ENCODE data around the gene SRBD1. TPM values are rescaled to one million over a fixed set of nuclear protein-coding genes. Genes with fewer than 3 reads are reported as not detected.

The SRBD1 gene
- total and polyA plus RNA-seq, 2 of the 8 experiments (the other 6 are each of a cell fraction or from before 2014, with no cell fraction given): 4.6 to 20.0 TPM

DNA sequence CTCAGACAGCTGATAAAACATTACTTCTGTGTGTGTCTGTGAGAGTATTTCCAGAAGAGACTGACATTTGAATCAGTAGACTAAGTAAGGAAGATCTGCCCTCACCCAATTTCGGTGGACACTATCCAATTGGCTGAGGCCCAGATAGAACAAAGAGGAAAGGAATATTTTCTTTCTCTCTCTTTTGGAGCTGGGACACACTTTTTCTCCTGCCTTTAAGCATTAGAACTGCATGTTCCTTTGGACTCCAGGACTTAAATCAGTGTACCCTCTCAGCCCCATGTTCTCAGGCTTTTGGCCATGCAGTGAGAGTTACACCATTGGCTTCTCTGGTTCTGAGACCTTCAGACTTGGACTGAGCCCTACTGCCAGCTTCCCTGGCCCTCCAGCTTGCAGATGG is 3.3 kb upstream of the SRBD1 start:
- Histone ChIP-seq H3K27me3 (replicated peaks in 1 of 4; ENCODE audit: control insufficient read depth in 3 of 4, extremely low read depth in 1 of 4, insufficient read depth in 3 of 4, low read length in 3 of 4) (no peaks in the 10 kb centered on the region), H3K79me1 (ENCODE audit: low read depth, low read length) (no peaks in the 10 kb centered on the region; the same call in 1 of the 2 replicates), H3K9me3 (ENCODE audit: insufficient read depth in 2 of 2, low read depth in 1 of 2, low read length in 1 of 2) (no peaks in the 10 kb centered on the region), H3K14ac (ENCODE audit: insufficient read length) (no peak overlapping the region), H3K4me3 (ENCODE audit: extremely low read depth in 1 of 4, insufficient read depth in 2 of 4, low read depth in 3 of 4, low read length in 4 of 4) (no peak overlapping the region), H2BK120ac (replicated peaks; ENCODE audit: low read depth, low read length) (no peak overlapping the region), H2BK12ac (ENCODE audit: low read depth, low read length) (peak overlapping the region; percentile 41; the same call in 1 of the 2 replicates), H2AK5ac (ENCODE audit: low read depth, low read length) (no peak overlapping the region), H4K91ac (replicated peaks; ENCODE audit: insufficient read length, low read length) (no peak overlapping the region), H4K20me1 (replicated peaks in 1 of 2; ENCODE audit: control insufficient read depth in 1 of 2, insufficient read depth in 2 of 2, low read length in 2 of 2) (no peaks in the 10 kb centered on the region), H2BK5ac (ENCODE audit: low read depth, low read length) (no peak overlapping the region), H2BK20ac (ENCODE audit: low read length) (no peak overlapping the region), H3K23me2 (ENCODE audit: low read depth, low read length) (no peaks in the 10 kb centered on the region), H3K9ac (replicated peaks in 1 of 4; ENCODE audit: extremely low read depth in 1 of 4, low read depth in 3 of 4, low read length in 3 of 4) (no peak overlapping the region), H3K79me2 (ENCODE audit: control insufficient read depth in 1 of 2, insufficient read depth in 2 of 2, low read length in 2 of 2) (peaks cover 0 to 11% of the 10 kb centered on the region in 2 experiments; a peak in 2 of 4 replicates), H3K4ac (replicated peaks; ENCODE audit: insufficient read length, low read depth, low read length) (no peak overlapping the region), H4K8ac (ENCODE audit: extremely low read depth, insufficient read depth, low read length) (no peak overlapping the region), H3K36me3 (ENCODE audit: control insufficient read depth in 2 of 4, insufficient read depth in 4 of 4, low read length in 3 of 4) (no peaks in the 10 kb centered on the region), H2BK15ac (ENCODE audit: low read length) (no peak overlapping the region), H3K18ac (ENCODE audit: extremely low read depth, low read length) (no peak overlapping the region), H2AFZ (ENCODE audit: low read length) (no peak overlapping the region), H3K23ac (ENCODE audit: insufficient read length) (no peak overlapping the region), H3K4me2 (ENCODE audit: insufficient read depth in 1 of 2, low read depth in 2 of 2, low read length in 2 of 2) (no peak overlapping the region), H3K4me1 (replicated peaks in 1 of 4; ENCODE audit: control insufficient read depth in 3 of 4, insufficient read depth in 4 of 4, low read length in 3 of 4) (peaks cover 0 to 3% (median 0%) of the 10 kb centered on the region in 4 experiments; a peak in 1 of 7 replicates), H3K56ac (replicated peaks; ENCODE audit: insufficient read length, low read depth, low read length) (no peak overlapping the region), H4K5ac (ENCODE audit: insufficient read length, low read depth, low read length) (no peak overlapping the region), H3K27ac (ENCODE audit: low read depth, low read length) (no peak overlapping the region)
- CTCF ChIA-PET (ENCODE audit: partially characterized antibody): interaction anchor here (0.6 to 1.3 kb wide), 4 partner anchors 13 to 679 kb away, joined by 3 to 4 read pairs (median 3); no protein-coding TSS in a partner anchor
- WGBS, 2 experiments (ENCODE audit: extremely low coverage in 1 of 2, insufficient coverage in 1 of 2, insufficient read length in 1 of 2, insufficient replicate concordance in 2 of 2, low coverage in 1 of 2, low lambda C conversion rate in 2 of 2, missing lambda C conversion rate in 1 of 2): 95% methylated on average over 1 of the region's 1 CpG; no CpG with 5 or more reads in 1 of the 2 experiments
- POLR2A ChIA-PET (ENCODE audit: partially characterized antibody): no interaction called here
- DNase-seq (ENCODE audit: low read depth in 1 of 2, low spot score in 2 of 2) (no peak), FAIRE-seq (no peak)
- no peak for TF ChIP-seq BRCA1 (IDR thresholded peaks at IDR 0.05; ENCODE audit: low read depth, low read length)
- TF ChIP-seq, protein P1, sequence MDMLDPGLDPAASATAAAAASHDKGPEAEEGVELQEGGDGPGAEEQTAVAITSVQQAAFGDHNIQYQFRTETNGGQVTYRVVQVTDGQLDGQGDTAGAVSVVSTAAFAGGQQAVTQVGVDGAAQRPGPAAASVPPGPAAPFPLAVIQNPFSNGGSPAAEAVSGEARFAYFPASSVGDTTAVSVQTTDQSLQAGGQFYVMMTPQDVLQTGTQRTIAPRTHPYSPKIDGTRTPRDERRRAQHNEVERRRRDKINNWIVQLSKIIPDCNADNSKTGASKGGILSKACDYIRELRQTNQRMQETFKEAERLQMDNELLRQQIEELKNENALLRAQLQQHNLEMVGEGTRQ (IDR thresholded peaks at IDR 0.05; ENCODE audit: low read length): no peak

Measured in H1 (cell line).